ENCODE results near the gene CCNF.
"Not testable (repeated sequence)": the region's sequence is repeated elsewhere in the genome, so short reads cannot be mapped to it uniquely, and the experiment has no call there.

CCNF gene

GRCh38 chr16:2472885-2473445 is 43.7 kb downstream of the CCNF start:
- no peak for DNase-seq

- DNase-seq: no peak
Observed at GRCh38 chr16:2473446-2473926, 44.2 kb downstream of the CCNF start.

DNA sequence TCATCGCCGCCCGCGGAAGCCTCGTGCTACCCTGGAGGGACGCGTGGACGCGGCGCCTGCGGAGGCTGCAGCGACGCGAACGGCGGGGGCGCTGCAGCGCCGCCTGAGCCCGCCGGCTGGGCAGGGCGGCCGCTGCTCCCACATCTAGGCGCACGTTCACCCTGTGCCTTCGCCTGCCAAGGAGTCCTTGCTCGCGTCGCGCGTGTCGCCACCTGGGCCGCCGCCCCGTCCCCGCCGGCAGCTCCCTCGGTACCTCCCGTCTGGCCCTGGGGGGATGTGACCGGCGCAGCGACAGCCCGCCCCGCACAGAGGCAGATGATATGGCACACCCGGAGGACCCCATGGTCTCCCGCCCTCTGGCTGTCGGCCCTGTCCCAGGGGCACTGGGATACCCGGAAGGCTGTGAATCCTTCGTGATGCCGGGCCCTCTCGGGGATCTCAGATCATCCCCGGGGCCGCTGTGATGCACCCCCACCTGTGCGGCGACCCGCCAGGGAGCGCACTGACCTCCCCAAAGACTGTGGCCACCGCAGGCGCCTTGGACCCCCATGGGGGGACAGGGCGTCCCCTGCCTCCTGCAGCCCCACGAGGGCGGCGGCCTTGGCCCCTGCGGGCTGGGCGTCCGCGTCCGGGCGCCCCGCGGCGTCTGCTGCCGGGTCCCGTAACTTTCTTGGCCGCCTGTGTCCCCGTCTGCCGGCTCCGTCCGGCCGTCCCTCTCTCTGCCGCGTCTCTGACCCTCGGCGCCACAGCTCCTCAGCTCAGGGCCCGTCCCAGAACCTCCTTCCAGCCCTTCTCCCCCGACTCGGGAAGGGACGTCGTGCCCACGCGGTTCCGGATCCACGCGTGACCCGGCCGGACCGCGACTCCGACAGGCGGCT is 45.0 kb downstream of the CCNF start:
- peak; percentile 56 for DNase-seq

GRCh38 chr16:2474877-2475412 is 45.7 kb downstream of the CCNF start, which contains the start of gene TBC1D24:
TBC1D24 (plus strand) TSS chr16:2475127; CDS start chr16:2496149, 21,022 bp downstream.
- peak; percentile 86 for DNase-seq

- no peak for DNase-seq
Observed at GRCh38 chr16:2475413-2476344, 46.4 kb downstream of the CCNF start.

- no peak for DNase-seq
Observed at GRCh38 chr16:2476345-2476720, 47.1 kb downstream of the CCNF start.

DNA sequence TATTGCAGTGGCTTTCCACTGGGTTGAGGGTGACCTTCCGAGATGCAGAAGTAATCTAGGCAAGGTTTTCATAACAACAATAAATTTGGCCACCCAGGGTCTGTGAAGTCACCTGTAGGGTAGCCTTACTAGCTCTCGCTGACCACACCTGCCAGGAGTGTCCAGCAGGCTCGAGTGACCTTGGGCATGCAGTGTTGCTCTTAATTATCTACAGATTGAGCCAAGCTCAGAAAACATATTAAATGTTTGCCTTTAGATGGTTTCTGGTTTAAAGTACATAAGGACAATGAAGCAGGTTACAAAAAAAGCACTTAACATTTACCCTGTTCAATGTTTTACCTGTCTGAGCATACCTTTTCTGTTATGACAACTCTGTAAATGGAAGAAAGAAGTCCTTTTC is 47.5 kb downstream of the CCNF start:
- DNase-seq: no peak

DNA sequence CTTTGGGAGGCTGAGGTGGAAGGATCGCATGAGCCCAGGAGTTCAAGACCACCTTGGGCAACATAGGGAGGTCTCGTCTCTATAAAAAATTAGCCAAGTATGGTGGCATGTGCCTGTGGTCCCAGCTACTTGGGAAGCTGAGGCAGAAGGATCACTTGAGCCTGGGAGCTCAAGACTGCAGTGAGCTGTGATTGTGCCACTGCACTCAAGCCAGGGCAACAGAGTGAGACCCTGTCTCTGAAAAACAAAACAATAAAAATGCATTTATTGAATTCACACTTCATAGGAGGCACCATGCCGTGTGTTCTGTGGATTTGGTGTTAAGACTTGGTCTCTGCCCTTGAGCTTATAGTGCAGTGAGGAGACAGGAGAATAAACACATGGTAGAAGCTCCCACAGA is 48.1 kb downstream of the CCNF start:
- DNase-seq: no peak

DNA sequence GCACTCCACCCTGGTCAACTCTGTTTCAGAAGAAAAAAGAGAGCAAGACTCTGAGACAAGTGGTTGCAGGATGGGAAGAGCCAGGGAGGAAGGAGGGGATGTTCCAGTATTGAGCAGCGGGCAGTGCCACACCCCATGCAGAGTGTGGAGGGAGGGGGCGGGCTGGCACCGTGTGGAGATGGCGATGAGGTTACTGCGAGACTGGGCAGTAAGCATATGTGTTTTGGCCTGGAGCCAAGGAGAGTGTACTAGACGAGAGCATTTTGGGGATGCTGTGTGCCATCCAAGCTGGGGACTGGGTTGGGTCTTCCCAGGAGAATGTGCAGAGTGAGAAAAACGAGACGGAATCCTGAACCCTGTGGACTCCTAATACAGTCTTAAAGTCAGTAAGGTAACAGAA is 49.0 kb downstream of the CCNF start:
- no peak for DNase-seq

DNA sequence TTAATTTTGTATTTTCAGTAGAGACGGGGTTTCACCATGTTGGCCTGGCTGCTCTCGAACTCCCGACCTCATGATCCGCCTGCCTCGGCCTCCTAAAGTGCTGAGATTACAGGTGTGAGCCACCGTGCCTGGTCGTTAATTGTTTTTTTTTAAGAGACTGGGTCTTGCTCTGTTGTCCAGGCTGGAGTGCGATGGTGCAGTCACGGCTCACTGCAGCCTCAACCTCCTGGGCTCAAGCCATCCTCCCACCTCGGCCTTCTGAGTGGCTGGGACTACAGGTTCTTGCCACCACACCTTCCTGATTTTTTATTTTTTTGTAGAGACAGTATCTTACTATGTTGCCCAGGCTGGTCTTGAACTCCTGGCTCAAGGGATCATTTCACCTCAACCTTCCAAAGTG is 50.7 kb downstream of the CCNF start:
- not testable (repeated sequence) for DNase-seq

GRCh38 chr16:2480948-2481347 is 51.7 kb downstream of the CCNF start:
- no peak for DNase-seq

GRCh38 chr16:2481676-2482075 is 52.4 kb downstream of the CCNF start:
- no peak for DNase-seq

DNA sequence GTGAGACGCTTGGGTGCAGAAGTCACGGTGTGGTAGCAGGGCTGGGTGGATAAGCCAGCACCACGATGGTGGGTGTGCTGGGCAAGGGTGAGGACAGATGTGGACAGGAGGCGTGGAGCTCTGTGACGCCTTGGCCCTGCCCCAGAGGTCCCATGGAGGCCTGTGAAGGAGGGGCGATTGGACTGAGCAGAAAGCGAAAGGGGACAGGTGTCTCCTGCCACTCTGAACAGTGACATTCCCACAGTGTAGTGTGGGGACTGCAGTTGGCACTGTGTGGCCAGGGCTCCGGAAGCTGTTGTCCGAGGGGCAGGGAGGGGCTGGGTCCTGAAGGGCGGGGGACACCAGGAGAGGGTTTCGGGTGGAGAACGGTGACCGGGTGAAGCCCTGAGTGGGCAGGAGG is 53.0 kb downstream of the CCNF start:
- no peak for DNase-seq

- no peak for DNase-seq
Observed at GRCh38 chr16:2482708-2483534, 53.7 kb downstream of the CCNF start.

GRCh38 chr16:2483939-2484897 is 55.0 kb downstream of the CCNF start:
- DNase-seq: no peak

DNA sequence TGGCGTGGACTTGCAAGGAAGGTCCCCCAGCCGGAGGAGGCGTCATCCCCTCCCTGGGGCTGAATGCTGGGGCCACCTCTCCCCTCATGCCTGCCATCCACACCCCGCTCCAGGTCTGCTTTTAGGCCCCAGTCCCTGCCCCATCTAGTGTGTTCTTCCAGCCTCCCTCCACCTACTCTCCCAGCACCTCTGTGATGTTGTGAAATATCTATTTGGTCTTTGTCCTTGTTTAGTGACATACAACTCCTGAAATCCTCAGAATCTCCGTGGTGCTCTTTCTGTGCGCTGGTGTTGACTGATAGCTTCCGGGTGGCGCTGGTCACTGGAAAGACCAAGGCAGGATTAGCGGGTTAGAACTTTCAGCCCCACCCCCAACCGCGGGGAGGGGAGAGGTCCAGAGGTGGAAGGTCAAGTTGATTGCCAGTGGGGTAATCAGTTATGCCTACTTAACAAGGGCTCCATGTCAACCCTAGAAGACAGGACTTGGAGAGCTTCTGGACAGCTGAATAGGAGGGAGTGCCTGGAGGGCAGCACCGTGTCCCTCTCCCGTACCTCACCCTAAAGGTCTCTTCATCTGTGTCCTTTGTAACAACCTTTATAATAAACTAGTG is 55.8 kb downstream of the CCNF start:
- no peak for DNase-seq

DNA sequence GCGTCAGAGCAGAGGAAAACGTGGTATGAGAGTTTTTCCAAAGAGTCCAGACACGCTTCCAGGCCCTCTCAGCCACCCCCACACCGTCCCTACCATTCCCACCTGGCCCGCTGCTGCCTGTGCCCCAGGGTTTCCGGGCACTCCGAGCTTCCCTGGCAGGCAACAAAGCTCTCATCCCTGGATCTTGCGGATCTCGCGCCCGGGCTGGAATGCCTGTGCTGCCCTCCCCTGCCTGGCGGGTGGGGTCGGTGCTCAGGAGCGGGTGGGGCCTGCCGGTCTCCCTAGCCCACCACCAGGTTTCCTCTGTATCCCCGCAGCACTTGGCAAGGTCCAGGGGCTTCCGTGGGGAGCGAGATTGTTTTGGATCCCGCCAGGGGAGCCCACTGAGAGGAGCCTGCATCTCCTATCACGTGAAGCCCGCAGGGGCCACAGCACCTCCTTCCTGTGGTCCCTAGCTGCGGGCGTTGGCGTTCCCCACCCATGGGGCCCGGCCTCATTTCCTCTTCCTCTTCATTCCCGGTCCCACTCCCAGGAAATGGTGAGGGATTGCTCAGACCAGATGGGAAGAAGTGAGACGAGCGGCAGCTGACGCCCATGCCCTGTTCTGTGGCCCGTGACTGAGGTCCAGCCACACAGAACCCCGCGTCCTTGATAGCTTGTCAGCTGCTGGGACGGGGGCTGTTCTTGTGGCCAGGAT is 56.7 kb downstream of the CCNF start:
- DNase-seq: no peak

DNA sequence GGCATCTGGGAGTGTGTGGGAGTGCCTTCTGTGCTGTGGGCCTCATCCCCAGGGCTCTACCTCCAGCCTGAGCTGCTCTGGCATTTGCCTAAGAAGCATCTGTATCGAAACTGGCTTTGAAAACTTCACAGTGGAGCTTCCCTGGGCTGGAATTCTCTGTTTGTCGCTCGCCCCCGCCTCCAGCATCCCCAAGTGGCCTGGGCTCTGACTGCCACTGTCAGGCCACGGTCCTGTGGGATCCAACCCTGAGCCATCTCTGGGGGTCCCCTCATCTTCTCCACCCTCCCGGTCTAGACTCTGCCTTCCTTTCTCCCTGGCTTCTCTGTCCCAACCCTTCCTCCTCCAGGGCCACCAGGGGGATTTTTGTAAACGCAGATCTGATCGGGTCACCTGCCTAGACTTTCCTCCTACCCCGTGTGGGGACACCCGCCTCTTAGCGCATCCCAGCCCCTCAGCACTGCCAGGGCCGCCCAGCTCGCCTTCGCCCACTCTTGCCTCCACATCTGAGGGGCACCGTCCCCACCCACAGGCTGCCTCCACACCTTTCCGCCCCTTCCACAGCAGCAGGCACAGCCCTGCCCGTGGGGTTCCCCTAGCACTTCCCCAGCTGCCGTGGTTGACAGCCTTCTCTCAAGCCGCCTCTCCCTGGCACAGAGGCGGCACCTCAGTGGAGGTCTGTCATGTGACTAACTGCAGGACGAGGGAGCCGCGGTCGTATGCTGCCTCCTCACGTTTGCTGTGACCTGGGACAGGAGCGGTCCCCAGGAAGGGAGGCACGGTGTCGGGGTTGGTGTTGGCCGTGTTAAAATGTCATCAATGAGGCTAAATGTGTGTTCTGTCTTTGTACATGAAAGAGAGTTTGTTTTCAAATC is 57.6 kb downstream of the CCNF start:
- peak; percentile 67 for DNase-seq

- no peak for DNase-seq
Observed at GRCh38 chr16:2487517-2487842, 58.2 kb downstream of the CCNF start.
